GM19324 (cell line): ENCODE results near the gene CUTC.

ENCODE experiments used
- ATAC-seq: cut with Tn5 transposase; IDR thresholded peaks from one replicate; pipeline ENCODE4 v1.9.1; 2021; ENCODE audit warnings: mild to moderate bottlenecking, moderate library complexity; ENCODE audit not compliant: unreplicated experiment, low FRiP score

Gene CUTC

GRCh38 chr10:99781734-99782429 is 49.8 kb downstream of the CUTC start:
- no peak for ATAC-seq

GRCh38 chr10:99782447-99783286 is 50.6 kb downstream of the CUTC start, which contains the start of gene ABCC2:
TSS of gene ABCC2 (plus strand) at chr10:99782640. CDS start at chr10:99782845, 205 bp downstream.
- no peak for ATAC-seq

GRCh38 chr10:99784016-99784726 is 52.1 kb downstream of the CUTC start:
- ATAC-seq = no peak

- no peak for ATAC-seq
Measured at GRCh38 chr10:99784727-99785441, 52.9 kb downstream of the CUTC start.

GRCh38 chr10:99785646-99786045 is 53.6 kb downstream of the CUTC start:
- no peak for ATAC-seq

GRCh38 chr10:99787311-99787710 is 55.3 kb downstream of the CUTC start:
- no peak for ATAC-seq

- no peak for ATAC-seq
Measured at GRCh38 chr10:99787782-99788445, 55.9 kb downstream of the CUTC start.

GRCh38 chr10:99788598-99789256 is 56.7 kb downstream of the CUTC start:
- ATAC-seq = no peak

- no peak for ATAC-seq
Measured at GRCh38 chr10:99791831-99792230, 59.8 kb downstream of the CUTC start.

GRCh38 chr10:99793819-99794218 is 61.8 kb downstream of the CUTC start:
- ATAC-seq = no peak

- ATAC-seq = no peak
Measured at GRCh38 chr10:99796928-99797327, 64.9 kb downstream of the CUTC start.

GRCh38 chr10:99798031-99798430 is 66.0 kb downstream of the CUTC start:
- no peak for ATAC-seq

- no peak for ATAC-seq
Measured at GRCh38 chr10:99798920-99799319, 66.9 kb downstream of the CUTC start.

- ATAC-seq = no peak
Measured at GRCh38 chr10:99799613-99800012, 67.6 kb downstream of the CUTC start.

- no peak for ATAC-seq
Measured at GRCh38 chr10:99804471-99804870, 72.4 kb downstream of the CUTC start.

GRCh38 chr10:99805190-99805589 is 73.2 kb downstream of the CUTC start:
- ATAC-seq = no peak
